Measurements from ENCODE around the gene PRLR. TPM values are rescaled to one million over a fixed set of nuclear protein-coding genes. Genes with fewer than 3 reads are reported as not detected.

Gene PRLR
- total RNA-seq, 1 donor from 2014 or later: 0.93 TPM

DNA sequence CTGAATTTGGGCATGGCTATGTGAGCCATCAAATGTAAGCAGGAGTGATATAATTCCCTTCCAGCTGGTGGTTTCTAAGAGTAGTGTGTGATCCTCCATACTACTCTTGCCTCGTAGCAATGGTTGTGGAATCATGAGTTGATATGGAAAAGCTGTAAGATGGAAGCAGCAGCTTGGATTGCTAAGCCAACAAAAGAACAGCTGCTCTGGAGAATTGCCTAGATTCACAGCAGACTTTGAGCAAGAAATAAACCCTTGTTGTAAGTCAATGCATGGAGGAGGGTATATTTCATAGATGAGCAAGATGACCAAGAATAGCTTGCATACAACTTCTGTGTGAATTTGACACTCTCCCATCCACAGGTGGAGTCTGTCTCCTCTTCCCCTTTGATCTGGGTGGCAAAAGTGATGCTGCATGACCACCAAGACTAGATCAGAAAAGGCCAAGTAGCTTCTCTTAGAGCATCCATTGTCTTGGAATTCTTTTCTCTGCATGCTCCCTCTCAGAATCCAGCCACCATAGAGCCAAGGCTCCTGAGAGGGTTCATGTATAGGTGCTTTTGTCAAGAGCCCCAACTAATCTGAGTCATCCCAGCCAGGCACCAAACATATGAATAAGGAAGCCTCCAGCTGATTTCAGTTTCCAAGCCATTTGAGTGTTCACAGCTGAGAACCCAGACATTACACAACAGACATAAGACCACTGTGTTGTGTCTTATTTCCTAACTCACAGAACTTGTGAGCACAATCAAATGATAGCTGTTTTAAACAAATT is 79.0 kb downstream of the PRLR start:
- Mint-ChIP-seq H3K36me3 (ENCODE audit: low read depth, unreplicated experiment) (no peaks in the 10 kb centered on the region), H3K4me1 (ENCODE audit: low read depth, unreplicated experiment) (peaks cover 6% of the 10 kb centered on the region), H3K27ac (ENCODE audit: unreplicated experiment) (no peak overlapping the region), H3K4me3 (ENCODE audit: unreplicated experiment) (no peak overlapping the region), H3K27me3 (ENCODE audit: low read depth, unreplicated experiment) (no peaks in the 10 kb centered on the region), H3K9me3 (ENCODE audit: unreplicated experiment) (no peaks in the 10 kb centered on the region)
- H2AFZ ChIP-seq (ENCODE audit: low read depth, low read length): no peak overlapping the region
- no peaks in the 10 kb centered on the region for H3K4me1 ChIP-seq (ENCODE audit: insufficient read depth, low read length)
- no peaks in the 10 kb centered on the region for H4K20me1 ChIP-seq (ENCODE audit: insufficient read depth, low read length)
- H3K9me3 ChIP-seq (ENCODE audit: insufficient read depth, low read depth, low read length): no peaks in the 10 kb centered on the region
- no peaks in the 10 kb centered on the region for H3K27me3 ChIP-seq (ENCODE audit: insufficient read depth, low read length)
- H3K36me3 ChIP-seq (ENCODE audit: insufficient read depth, low read length): no peaks in the 10 kb centered on the region
- H3K4me2 ChIP-seq (ENCODE audit: low read length): no peak overlapping the region
- DNase-seq (ENCODE audit: low read depth) (no peak), FAIRE-seq (no peak)
- no peak for TF ChIP-seq EZH2 (IDR thresholded peaks at IDR 0.05; ENCODE audit: insufficient read depth, low read length)
- TF ChIP-seq, protein P1, sequence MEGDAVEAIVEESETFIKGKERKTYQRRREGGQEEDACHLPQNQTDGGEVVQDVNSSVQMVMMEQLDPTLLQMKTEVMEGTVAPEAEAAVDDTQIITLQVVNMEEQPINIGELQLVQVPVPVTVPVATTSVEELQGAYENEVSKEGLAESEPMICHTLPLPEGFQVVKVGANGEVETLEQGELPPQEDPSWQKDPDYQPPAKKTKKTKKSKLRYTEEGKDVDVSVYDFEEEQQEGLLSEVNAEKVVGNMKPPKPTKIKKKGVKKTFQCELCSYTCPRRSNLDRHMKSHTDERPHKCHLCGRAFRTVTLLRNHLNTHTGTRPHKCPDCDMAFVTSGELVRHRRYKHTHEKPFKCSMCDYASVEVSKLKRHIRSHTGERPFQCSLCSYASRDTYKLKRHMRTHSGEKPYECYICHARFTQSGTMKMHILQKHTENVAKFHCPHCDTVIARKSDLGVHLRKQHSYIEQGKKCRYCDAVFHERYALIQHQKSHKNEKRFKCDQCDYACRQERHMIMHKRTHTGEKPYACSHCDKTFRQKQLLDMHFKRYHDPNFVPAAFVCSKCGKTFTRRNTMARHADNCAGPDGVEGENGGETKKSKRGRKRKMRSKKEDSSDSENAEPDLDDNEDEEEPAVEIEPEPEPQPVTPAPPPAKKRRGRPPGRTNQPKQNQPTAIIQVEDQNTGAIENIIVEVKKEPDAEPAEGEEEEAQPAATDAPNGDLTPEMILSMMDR (IDR thresholded peaks at IDR 0.05; ENCODE audit: insufficient read depth, low read depth, low read length): no peak
- H3K4me3 ChIP-seq (ENCODE audit: insufficient read depth, low read depth, low read length): no peak overlapping the region
- no peak overlapping the region for H3K9ac ChIP-seq (ENCODE audit: low read length)
- H3K27ac ChIP-seq (ENCODE audit: low read depth, low read length): no peak overlapping the region
- H3K79me2 ChIP-seq (ENCODE audit: insufficient read depth, low read length): no peaks in the 10 kb centered on the region

DNA sequence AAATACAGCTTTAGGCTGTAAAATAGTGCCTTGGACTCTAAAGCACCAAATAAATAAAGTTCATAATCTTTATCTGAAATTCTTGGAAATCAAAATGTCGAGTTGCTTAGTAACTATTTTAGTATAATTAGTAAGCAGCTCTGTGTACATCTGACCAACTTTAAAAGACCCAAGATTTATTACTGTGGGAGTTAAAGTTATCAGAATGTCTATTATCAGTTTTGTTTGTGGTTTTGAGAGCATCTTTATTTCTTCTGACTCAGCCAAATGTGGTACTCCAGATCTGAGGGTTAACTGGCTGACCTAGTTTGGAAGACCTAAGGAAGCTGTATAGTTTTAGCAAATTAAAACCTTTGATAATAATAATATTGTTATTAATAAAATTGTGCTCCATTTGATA is 81.2 kb downstream of the PRLR start:
- no peak overlapping the region for H3K4me3 Mint-ChIP-seq (ENCODE audit: unreplicated experiment)
- peaks cover 19% of the 10 kb centered on the region for H3K4me1 Mint-ChIP-seq (ENCODE audit: low read depth, unreplicated experiment)
- Histone ChIP-seq H3K4me1 (ENCODE audit: insufficient read depth, low read length) (no peaks in the 10 kb centered on the region), H3K4me3 (ENCODE audit: insufficient read depth, low read depth, low read length) (no peak overlapping the region), H3K9ac (ENCODE audit: low read length) (no peak overlapping the region), H3K79me2 (ENCODE audit: insufficient read depth, low read length) (no peaks in the 10 kb centered on the region), H2AFZ (ENCODE audit: low read depth, low read length) (no peak overlapping the region), H3K9me3 (ENCODE audit: insufficient read depth, low read depth, low read length) (no peaks in the 10 kb centered on the region), H3K36me3 (ENCODE audit: insufficient read depth, low read length) (no peaks in the 10 kb centered on the region), H3K4me2 (ENCODE audit: low read length) (no peak overlapping the region), H3K27me3 (ENCODE audit: insufficient read depth, low read length) (no peaks in the 10 kb centered on the region), H4K20me1 (ENCODE audit: insufficient read depth, low read length) (no peaks in the 10 kb centered on the region), H3K27ac (ENCODE audit: low read depth, low read length) (no peak overlapping the region)
- DNase-seq (ENCODE audit: low read depth): no peak
- H3K9me3 Mint-ChIP-seq (ENCODE audit: unreplicated experiment): no peaks in the 10 kb centered on the region
- FAIRE-seq: no peak
- no peak for TF ChIP-seq EZH2 (IDR thresholded peaks at IDR 0.05; ENCODE audit: insufficient read depth, low read length)
- TF ChIP-seq, protein P1 (IDR thresholded peaks at IDR 0.05; ENCODE audit: insufficient read depth, low read depth, low read length): no peak
- H3K27ac Mint-ChIP-seq (ENCODE audit: unreplicated experiment): no peak overlapping the region
- H3K36me3 Mint-ChIP-seq (ENCODE audit: low read depth, unreplicated experiment): no peaks in the 10 kb centered on the region
- H3K27me3 Mint-ChIP-seq (ENCODE audit: low read depth, unreplicated experiment): no peaks in the 10 kb centered on the region

DNA sequence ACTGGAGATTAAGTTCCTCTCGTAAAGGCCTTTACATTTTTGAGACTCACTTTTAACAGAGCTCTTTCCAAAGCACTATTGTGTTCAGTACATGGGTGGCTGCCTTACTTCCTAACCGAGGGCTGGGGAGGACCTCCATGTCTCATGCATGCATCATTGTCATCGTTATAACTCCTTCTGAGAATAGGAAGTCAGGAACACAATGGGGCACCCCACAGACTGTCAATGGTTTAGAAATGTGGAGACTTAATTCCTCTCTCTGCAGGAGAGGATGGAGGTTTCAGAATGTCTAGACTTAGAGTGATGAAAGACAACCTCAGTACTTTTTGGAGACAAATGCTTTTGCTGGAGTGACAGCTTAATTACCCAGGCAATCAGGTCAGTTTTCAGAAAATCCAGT is 83.9 kb downstream of the PRLR start:
- Histone ChIP-seq H3K27ac (ENCODE audit: low read depth, low read length) (no peak overlapping the region), H3K36me3 (ENCODE audit: insufficient read depth, low read length) (no peaks in the 10 kb centered on the region), H3K79me2 (ENCODE audit: insufficient read depth, low read length) (no peaks in the 10 kb centered on the region), H3K4me1 (ENCODE audit: insufficient read depth, low read length) (no peaks in the 10 kb centered on the region), H3K9me3 (ENCODE audit: insufficient read depth, low read depth, low read length) (no peaks in the 10 kb centered on the region), H3K4me3 (ENCODE audit: insufficient read depth, low read depth, low read length) (no peak overlapping the region), H2AFZ (ENCODE audit: low read depth, low read length) (no peak overlapping the region), H4K20me1 (ENCODE audit: insufficient read depth, low read length) (no peaks in the 10 kb centered on the region), H3K9ac (ENCODE audit: low read length) (no peak overlapping the region), H3K4me2 (ENCODE audit: low read length) (no peak overlapping the region), H3K27me3 (ENCODE audit: insufficient read depth, low read length) (no peaks in the 10 kb centered on the region)
- DNase-seq (ENCODE audit: low read depth) (no peak), FAIRE-seq (no peak)
- H3K36me3 Mint-ChIP-seq (ENCODE audit: low read depth, unreplicated experiment): no peaks in the 10 kb centered on the region
- H3K27me3 Mint-ChIP-seq (ENCODE audit: low read depth, unreplicated experiment): no peaks in the 10 kb centered on the region
- no peak for TF ChIP-seq EZH2 (IDR thresholded peaks at IDR 0.05; ENCODE audit: insufficient read depth, low read length)
- TF ChIP-seq, protein P1 (IDR thresholded peaks at IDR 0.05; ENCODE audit: insufficient read depth, low read depth, low read length): no peak
- peaks cover 18% of the 10 kb centered on the region for H3K4me1 Mint-ChIP-seq (ENCODE audit: low read depth, unreplicated experiment)
- peak overlapping the region; percentile 6 for H3K27ac Mint-ChIP-seq (ENCODE audit: unreplicated experiment)
- no peaks in the 10 kb centered on the region for H3K9me3 Mint-ChIP-seq (ENCODE audit: unreplicated experiment)
- H3K4me3 Mint-ChIP-seq (ENCODE audit: unreplicated experiment): no peak overlapping the region

Data from astrocyte (in vitro differentiated cells and primary cell).